ENCODE measurements around the gene ESAM.
"Not testable (repeated sequence)": the region's sequence is repeated elsewhere in the genome, so short reads cannot be mapped to it uniquely, and the experiment has no call there.

The ESAM gene

DNA sequence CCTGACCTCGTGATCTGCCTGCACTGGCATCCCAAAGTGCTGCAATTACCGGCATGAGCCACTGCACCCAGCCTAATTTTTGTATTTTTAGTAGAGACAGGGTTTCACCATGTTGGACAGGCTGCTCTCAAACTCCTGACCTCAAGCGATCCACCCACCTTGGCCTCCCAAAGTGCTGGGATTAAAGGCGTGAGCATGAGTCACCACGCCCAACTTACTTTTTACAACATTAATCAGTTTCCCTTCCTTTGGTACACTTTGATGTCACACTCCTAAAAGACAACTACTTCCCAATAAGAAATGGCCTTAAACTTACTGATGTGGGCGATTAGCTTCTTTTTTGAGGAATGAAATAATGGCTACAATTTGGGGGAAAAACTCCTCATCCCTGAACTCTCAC is 8.9 kb upstream of the ESAM start:
- DNase-seq: not testable (repeated sequence)

DNA sequence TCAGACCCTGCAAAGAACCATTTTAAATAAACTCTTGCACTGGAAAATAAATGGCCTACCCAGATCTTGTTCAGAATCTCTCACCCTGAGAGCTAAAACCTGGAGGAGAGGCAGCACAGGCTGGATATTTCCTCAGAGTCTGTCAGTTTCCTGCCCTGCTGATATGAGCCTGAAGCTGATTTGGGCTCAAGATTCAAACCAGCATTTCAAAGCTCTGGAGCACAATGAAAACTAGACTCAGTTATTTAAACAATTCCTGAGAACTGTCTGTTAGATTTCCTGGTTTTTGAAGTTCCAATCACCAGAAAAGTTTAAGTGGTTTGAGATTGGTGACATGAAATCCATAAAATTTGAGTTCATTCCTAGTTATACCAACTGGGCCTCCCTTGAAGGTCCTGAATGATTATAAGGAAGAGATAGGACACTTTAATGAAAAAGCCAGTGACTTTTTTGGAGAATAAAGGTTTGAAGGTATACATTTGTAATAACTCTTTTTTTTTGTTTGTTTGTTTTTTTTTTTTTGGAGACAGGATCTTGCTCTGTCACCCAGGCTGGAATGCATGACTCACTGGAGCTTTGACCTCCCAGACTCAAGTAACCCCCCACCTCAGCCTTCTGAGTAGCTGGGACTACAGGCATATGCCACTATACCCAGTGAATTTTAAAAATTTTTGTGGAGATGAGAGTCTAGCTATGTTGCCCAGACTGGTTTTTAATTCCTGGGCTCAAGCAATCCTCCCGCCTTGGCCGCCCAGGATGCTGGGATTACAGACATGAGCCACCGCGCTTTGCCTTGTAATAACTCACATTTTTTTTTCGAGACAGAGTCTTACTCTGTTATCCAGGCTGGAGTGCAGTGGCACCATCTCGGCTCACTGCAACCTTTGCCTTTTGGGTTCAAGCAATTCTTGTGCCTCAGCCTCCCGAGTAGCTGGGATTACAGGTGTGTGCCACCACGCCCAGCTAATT is 8.0 kb upstream of the ESAM start:
- DNase-seq: no peak

- DNase-seq: no peak
Observed at GRCh38 chr11:124768914-124769313, 6.8 kb upstream of the ESAM start.

DNA sequence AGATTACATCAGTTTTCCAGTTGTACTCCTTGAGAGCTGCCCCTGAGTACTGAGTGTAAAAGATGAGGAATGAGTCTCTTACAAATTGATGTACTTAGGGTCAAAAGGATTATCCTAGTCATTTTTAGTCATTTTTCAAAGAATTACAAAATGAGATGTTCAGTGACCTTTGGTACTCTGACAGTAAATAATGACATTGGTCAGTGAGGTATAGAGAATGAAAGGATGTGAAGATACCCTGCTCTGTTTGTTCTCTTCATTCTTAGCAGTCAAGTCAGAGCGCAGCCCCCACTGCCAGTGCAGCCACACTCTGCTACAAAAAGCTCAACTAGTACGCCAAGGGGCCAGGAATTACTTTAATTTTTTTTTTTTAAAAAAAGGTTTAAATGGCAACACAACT is 4.1 kb upstream of the ESAM start:
- DNase-seq: no peak

- peak; percentile 84 for DNase-seq
Observed at GRCh38 chr11:124763156-124763947, 1.3 kb upstream of the ESAM start.

GRCh38 chr11:124762624-124763155 is 600 bp upstream of the ESAM start:
- no peak for DNase-seq

DNA sequence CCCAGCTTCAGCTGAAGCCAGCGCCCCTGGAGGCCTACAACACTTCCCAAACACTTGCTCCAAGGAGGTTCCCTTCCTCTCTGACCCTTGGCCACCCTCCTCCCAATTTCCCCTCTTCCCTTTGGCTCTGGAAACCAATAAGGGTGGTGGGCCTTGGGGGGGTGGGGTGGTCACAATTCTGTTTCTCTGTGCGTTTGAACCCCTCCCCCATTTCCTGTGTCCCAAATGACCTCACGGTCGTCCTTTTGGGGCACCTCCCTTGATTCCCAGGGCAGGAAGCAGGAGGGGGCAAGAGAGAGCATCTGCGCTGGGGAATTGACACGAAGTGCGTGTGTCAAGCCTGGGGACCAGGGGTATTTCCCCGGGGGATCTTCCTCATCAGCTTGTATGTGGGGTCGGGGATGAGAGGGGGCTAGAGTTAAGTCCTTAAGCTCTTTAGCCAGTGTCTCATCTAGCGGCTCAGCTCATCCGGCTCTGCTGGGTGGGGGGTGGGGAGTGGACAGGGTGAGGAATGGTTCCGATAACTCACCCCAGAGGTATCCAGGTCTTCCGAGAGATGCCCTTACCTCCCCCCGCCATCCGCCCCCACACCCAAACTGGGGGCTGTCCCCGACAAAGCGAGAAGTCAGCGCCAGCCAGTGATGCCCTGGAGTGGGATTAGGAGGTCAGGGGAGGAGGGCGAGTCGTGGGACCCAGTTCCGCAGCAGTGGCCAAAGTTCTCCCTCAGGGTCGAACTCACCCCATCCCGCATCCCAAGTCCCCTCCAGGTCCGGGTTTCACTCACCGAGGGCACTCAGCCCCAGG is 587 bp downstream of the ESAM start:
- DNase-seq: no peak

GRCh38 chr11:124760806-124761205 is 1.3 kb downstream of the ESAM start:
- no peak for DNase-seq

DNA sequence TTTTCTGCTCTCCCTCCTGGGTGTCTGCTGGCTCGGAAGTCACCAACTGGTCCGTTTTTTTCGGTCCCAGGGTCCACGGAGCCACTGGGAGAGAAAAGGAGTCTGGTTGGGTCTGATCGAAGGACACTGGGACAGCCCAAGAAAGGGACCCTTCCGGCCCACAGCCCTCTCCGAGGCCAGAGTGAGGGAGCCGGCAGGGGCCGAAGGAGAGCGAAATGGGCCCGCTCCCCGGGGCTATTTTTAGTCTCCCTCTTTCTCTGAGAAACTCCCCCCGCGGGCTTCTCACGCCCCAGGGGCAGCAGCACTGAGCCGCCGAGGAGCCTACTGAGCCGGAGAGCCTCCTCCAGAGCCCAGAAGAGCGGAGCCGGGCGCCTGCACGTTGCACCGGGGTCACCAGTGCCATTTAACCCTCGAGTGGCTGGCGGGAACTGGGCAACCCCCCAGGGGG is 1.9 kb downstream of the ESAM start:
- no peak for DNase-seq

- DNase-seq: no peak
Observed at GRCh38 chr11:124759266-124760204, 2.6 kb downstream of the ESAM start.

- DNase-seq: peak; percentile 75
Observed at GRCh38 chr11:124758355-124759265, 3.5 kb downstream of the ESAM start.

GRCh38 chr11:124757320-124757719 is 4.8 kb downstream of the ESAM start:
- DNase-seq: no peak

GRCh38 chr11:124756753-124757227 is 5.3 kb downstream of the ESAM start:
- DNase-seq: no peak

DNA sequence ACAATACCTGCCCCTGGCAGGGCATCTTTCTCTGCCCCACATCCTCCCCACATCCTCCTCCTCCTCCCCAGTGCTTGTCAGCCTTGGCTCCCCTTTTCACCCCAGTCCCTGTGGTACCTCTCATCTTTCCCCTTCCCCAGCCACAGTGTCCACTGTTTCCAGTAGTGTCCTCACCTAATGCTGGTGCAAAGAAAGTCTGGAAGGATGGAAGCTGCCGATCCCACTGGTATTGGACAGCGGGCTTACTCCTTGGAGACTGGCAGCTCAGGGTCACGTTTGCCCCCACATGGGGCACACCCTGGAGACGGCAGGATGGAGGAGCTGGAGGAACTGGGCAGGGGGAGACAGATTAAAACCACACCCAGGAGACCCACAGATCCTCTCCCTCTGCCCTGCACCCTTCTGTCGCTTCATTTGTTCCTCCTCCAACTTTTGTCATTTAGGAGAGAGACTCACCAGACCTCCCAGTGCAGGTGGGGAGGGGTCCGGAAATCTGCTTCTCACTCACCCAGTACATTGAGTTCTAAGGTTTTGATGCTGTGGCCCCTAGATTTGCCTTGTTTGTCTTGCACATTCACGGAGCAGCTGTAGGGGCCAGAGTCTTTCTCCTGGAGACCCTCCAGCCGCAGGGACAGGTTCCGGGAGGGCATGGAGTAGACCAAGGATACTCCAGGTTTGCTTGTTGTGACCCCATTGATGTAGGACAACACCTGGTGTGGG is 5.9 kb downstream of the ESAM start:
- DNase-seq: no peak

DNA sequence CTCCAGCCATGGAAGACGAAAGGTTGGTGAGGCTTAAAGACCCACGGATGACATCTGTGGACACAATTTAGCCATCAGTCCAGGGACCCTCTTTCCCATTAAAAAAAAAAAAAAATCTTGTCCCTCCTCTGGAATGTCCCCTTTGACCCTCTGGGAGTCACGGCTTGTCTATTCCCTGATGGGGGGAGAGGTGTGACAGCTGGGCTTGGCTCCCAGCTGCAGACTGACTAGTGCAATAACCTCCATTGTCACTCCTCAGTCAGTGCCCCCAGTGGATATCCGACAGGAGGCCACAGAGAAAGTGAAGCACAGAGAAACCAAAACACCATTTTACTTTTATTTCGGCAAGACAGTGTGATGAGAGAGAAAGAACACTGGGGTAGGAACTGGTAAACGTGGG is 7.4 kb downstream of the ESAM start:
- no peak for DNase-seq

GRCh38 chr11:124754309-124754708 is 7.8 kb downstream of the ESAM start:
- DNase-seq: no peak

DNA sequence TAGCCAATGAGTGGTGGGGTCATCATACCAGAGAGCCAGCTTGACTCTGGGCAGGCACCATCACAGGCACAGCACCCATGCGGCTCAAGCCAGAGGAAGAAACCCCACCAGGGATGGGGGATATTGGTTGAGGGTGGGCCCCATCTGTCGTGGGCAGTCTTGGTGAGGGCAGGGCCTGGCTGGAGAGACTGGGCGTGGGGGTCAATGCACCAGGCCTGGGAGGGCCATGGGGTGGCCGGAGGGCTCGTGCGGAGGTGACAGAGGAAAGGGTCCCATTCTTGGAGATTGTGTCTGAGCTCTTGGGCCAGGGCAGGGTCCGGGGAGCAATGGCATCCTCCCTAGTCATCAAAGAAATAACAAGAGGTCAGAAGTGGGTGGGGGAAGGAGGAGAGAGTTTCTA is 8.5 kb downstream of the ESAM start:
- no peak for DNase-seq

DNA sequence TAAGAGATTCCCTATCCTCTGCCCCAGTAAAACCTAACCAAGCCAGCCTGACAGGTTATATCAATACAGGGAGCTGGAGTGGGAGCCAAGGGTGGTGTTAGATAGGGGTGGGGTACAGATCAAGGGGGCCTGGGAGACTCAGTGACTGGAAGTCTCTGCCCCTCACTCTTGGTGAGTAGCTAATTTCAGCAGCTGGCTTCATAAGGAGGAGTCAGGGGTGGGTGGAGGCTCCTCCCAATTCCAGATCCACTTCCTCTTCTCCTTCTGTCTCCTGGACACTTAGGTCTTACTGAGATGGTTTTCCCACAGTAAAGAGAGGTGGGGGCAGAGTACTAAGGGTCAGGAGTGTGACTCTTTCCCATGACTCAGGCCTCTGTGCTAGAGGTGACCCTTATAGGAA is 8.9 kb downstream of the ESAM start:
- DNase-seq: no peak

- no peak for DNase-seq
Observed at GRCh38 chr11:124752471-124753102, 9.5 kb downstream of the ESAM start.
